Keratinocyte (primary cell): ENCODE results near the gene ATP11A. TPM values are rescaled to one million over a fixed set of nuclear protein-coding genes. Genes with fewer than 3 reads are reported as not detected.

Experiments used
- DNase-seq: peaks from one replicate; pipeline ENCODE4 v3.0.0-alpha.2; 2011; ENCODE audit warnings: low read depth, missing footprints, low spot score
- FAIRE-seq: peaks from 2 replicates; lab custom pipeline; 2011; peaks lifted over from hg19 to GRCh38; lab: Jason Lieb, UNC
- H2AFZ ChIP-seq: 2 replicates; pipeline ENCODE4 v1.6.0; 2012; ENCODE audit warnings: low read length, control low read depth, inconsistent platforms; ENCODE audit not compliant: control insufficient read depth
- H3K27ac ChIP-seq: 2 replicates; pipeline ENCODE4 v1.5.1; 2011; ENCODE audit warnings: low read length; ENCODE audit not compliant: control insufficient read depth, insufficient read depth
- H3K27me3 ChIP-seq: 3 replicates; pipeline ENCODE4 v1.6.0; 2011; ENCODE audit warnings: low read length; ENCODE audit not compliant: control insufficient read depth, insufficient read depth; ENCODE audit errors: extremely low read depth
- H3K36me3 ChIP-seq, 2 experiments: 2 replicates in 1 of 2; 3 replicates in 1 of 2; pipeline ENCODE4 v1.5.1; 2011; ENCODE audit warnings: low read length in 2 of 2, mild to moderate bottlenecking in 1 of 2; ENCODE audit not compliant: control insufficient read depth in 2 of 2, insufficient read depth in 2 of 2; ENCODE audit errors: extremely low read depth in 1 of 2
- H3K4me1 ChIP-seq: 3 replicates; pipeline ENCODE4 v1.5.1; 2011; ENCODE audit warnings: low read length; ENCODE audit not compliant: control insufficient read depth, insufficient read depth; ENCODE audit errors: extremely low read depth
- H3K4me2 ChIP-seq: 3 replicates; pipeline ENCODE4 v1.6.0; 2011; ENCODE audit warnings: low read depth, low read length; ENCODE audit not compliant: control insufficient read depth, insufficient read depth; ENCODE audit errors: extremely low read depth
- H3K4me3 ChIP-seq, 3 experiments: fragments of 200-600 bp in 1 of 3; sonication (generic) in 1 of 3; 2 replicates in 2 of 3; 3 replicates in 1 of 3; pipeline ENCODE4 v1.5.1; 2011 to 2016; ENCODE audit warnings: low read length in 3 of 3, mild to moderate bottlenecking in 3 of 3, control low read depth in 2 of 3, inconsistent platforms in 1 of 3, low read depth in 1 of 3, mixed read lengths in 1 of 3, mixed run types in 1 of 3, moderate library complexity in 1 of 3; ENCODE audit not compliant: control insufficient read depth in 2 of 3, insufficient read depth in 2 of 3; ENCODE audit errors: extremely low read depth in 1 of 3
- H3K79me2 ChIP-seq: 2 replicates; pipeline ENCODE4 v1.6.0; 2012; ENCODE audit warnings: low read length; ENCODE audit not compliant: control insufficient read depth, insufficient read depth
- H3K9ac ChIP-seq: 3 replicates; pipeline ENCODE4 v1.6.0; 2011; ENCODE audit warnings: low read length; ENCODE audit not compliant: control insufficient read depth, insufficient read depth; ENCODE audit errors: extremely low read depth
- H3K9me1 ChIP-seq: 3 replicates; pipeline ENCODE4 v1.6.0; 2011; ENCODE audit warnings: low read length; ENCODE audit not compliant: control insufficient read depth, insufficient read depth; ENCODE audit errors: extremely low read depth
- H3K9me3 ChIP-seq: 2 replicates; pipeline ENCODE4 v1.5.1; 2012; ENCODE audit warnings: low read depth, low read length; ENCODE audit not compliant: control insufficient read depth
- H4K20me1 ChIP-seq: 3 replicates; pipeline ENCODE4 v1.6.0; 2011; ENCODE audit warnings: low read length; ENCODE audit not compliant: control insufficient read depth, insufficient read depth; ENCODE audit errors: extremely low read depth
- CTCF ChIP-seq, 3 experiments: IDR thresholded peaks in 1 of 3; conservative IDR thresholded peaks in 1 of 3; optimal IDR thresholded peaks in 1 of 3; 2 replicates in 2 of 3; 3 replicates in 1 of 3; pipeline versions ENCODE3 to v1.5.1; 2011; ENCODE audit warnings: low read length in 3 of 3, mild to moderate bottlenecking in 3 of 3, moderate library complexity in 2 of 3, control low read depth in 1 of 3, inconsistent platforms in 1 of 3; ENCODE audit not compliant: insufficient read depth in 2 of 3; ENCODE audit errors: extremely low read depth in 1 of 3
- EZH2 ChIP-seq: IDR thresholded peaks from one replicate; pipeline ENCODE4 v1.6.1; 2012; ENCODE audit warnings: inconsistent platforms, mild to moderate bottlenecking, low read length, moderate library complexity
- dilution Hi-C: fragments of 300-500 bp; cut with MboI; formaldehyde crosslinking; loops from one replicate; pipeline ENCODE4 v1.7.0; 2020; ENCODE audit warnings: low sequenced_read_pairs; ENCODE audit not compliant: extremely low pct_ligation_motif_present
- polyA plus RNA-seq, 5 experiments: library from polyadenylated mRNA; depleted of rRNA in 3 of 5; stranded (reverse) in 3 of 5; stranded (forward) in 1 of 5; unstranded in 1 of 5; fragments of >200 nt; gene quantifications; 1 replicate in 1 of 5; 2 replicates in 3 of 5; 3 replicates in 1 of 5; pipeline versions ENCODE4 v1.2.1 to v1.2.3, GENCODE V29; 2011 to 2012; ENCODE audit warnings: missing spikeins in 2 of 5, low read depth in 1 of 5, low replicate concordance in 1 of 5

Gene ATP11A
- polyA plus RNA-seq, 1 donor (not counting 4 experiments of a cell fraction or from before 2014, with no cell fraction given): 4.3 TPM

- H2AFZ ChIP-seq: no peak overlapping the region
- H3K27ac ChIP-seq: no peak overlapping the region
- no peaks in the 10 kb centered on the region for H3K27me3 ChIP-seq
- H3K4me2 ChIP-seq: no peak overlapping the region
- no peak overlapping the region for H3K9ac ChIP-seq
- no peaks in the 10 kb centered on the region for H3K4me1 ChIP-seq
- dilution Hi-C loops: no loop called here
- TF ChIP-seq CTCF (optimal IDR thresholded peaks at IDR 0.05 in 1 of 3, IDR thresholded peaks at IDR 0.05 in 1 of 3, conservative IDR thresholded peaks at IDR 0.05 in 1 of 3; ENCODE audit: extremely low read depth in 1 of 3, insufficient read depth in 2 of 3, low read length in 3 of 3) (no peak), EZH2 (no peak)
- H3K9me1 ChIP-seq: no peaks in the 10 kb centered on the region
- no peaks in the 10 kb centered on the region for H3K79me2 ChIP-seq
- no peaks in the 10 kb centered on the region for H3K9me3 ChIP-seq
- DNase-seq (no peak), FAIRE-seq (no peak)
- no peak overlapping the region for H3K4me3 ChIP-seq
- no peaks in the 10 kb centered on the region for H4K20me1 ChIP-seq
- peaks cover 3 to 10% of the 10 kb centered on the region in 2 experiments for H3K36me3 ChIP-seq
These were observed 187.2 kb downstream of the ATP11A start for GRCh38 chr13:112877066-112877465.

- Histone ChIP-seq H3K9me3 (no peaks in the 10 kb centered on the region), H3K36me3 (peaks cover 3 to 10% of the 10 kb centered on the region in 2 experiments), H4K20me1 (no peaks in the 10 kb centered on the region), H3K9me1 (no peaks in the 10 kb centered on the region), H3K27ac (no peak overlapping the region), H3K79me2 (no peaks in the 10 kb centered on the region), H3K4me1 (no peaks in the 10 kb centered on the region), H3K4me2 (no peak overlapping the region), H2AFZ (no peak overlapping the region), H3K9ac (no peak overlapping the region), H3K4me3 (no peak overlapping the region), H3K27me3 (no peaks in the 10 kb centered on the region)
- dilution Hi-C loops: no loop called here
- FAIRE-seq (no peak), DNase-seq (no peak)
- TF ChIP-seq EZH2: no peak
These were observed 187.7 kb downstream of the ATP11A start for GRCh38 chr13:112877539-112877938.
